ENCODE data around the gene PAIP2B.
A peak's percentile ranks its signal among the peaks of the same experiment; 100 is the strongest.
"Not testable (repeated sequence)": the region's sequence is repeated elsewhere in the genome, so short reads cannot be mapped to it uniquely, and the experiment has no call there.

Gene PAIP2B

GRCh38 chr2:71216501-71216900 lies 10.4 kb downstream of the PAIP2B start:
- DNase-seq (ENCODE audit: low read depth in 2 of 2), result no peak

- no peak for DNase-seq (ENCODE audit: low read depth in 2 of 2)
Measured at GRCh38 chr2:71215447-71215846, 11.5 kb downstream of the PAIP2B start.

GRCh38 chr2:71212336-71212735 lies 14.6 kb downstream of the PAIP2B start:
- no peak for DNase-seq (ENCODE audit: low read depth in 2 of 2)

GRCh38 chr2:71210292-71210691 lies 16.6 kb downstream of the PAIP2B start:
- no peak for DNase-seq (ENCODE audit: low read depth in 2 of 2)

GRCh38 chr2:71208756-71209155 lies 18.1 kb downstream of the PAIP2B start:
- no peak for DNase-seq (ENCODE audit: low read depth in 2 of 2)

GRCh38 chr2:71207601-71208000 lies 19.3 kb downstream of the PAIP2B start:
- no peak for DNase-seq (ENCODE audit: low read depth in 2 of 2)

- DNase-seq (ENCODE audit: low read depth in 2 of 2), result no peak
Measured at GRCh38 chr2:71206271-71206670, 20.6 kb downstream of the PAIP2B start.

GRCh38 chr2:71191570-71191943 lies 35.3 kb downstream of the PAIP2B start:
- no peak for DNase-seq (ENCODE audit: low read depth in 2 of 2)

- no peak for DNase-seq (ENCODE audit: low read depth in 2 of 2)
Measured at GRCh38 chr2:71190656-71191569, 36.0 kb downstream of the PAIP2B start.

GRCh38 chr2:71187589-71187988 lies 39.3 kb downstream of the PAIP2B start:
- no peak for DNase-seq (ENCODE audit: low read depth in 2 of 2)

- no peak for DNase-seq (ENCODE audit: low read depth in 2 of 2)
Measured at GRCh38 chr2:71186973-71187372, 39.9 kb downstream of the PAIP2B start.

GRCh38 chr2:71183306-71184115 lies 43.4 kb downstream of the PAIP2B start:
- DNase-seq (ENCODE audit: low read depth in 2 of 2), result not testable (repeated sequence)

- DNase-seq (ENCODE audit: low read depth in 2 of 2), result no peak
Measured at GRCh38 chr2:71181316-71181715, 45.6 kb downstream of the PAIP2B start.

GRCh38 chr2:71178836-71179235 lies 48.1 kb downstream of the PAIP2B start:
- DNase-seq (ENCODE audit: low read depth in 2 of 2), result not testable (repeated sequence)

GRCh38 chr2:71174207-71174606 lies 52.7 kb downstream of the PAIP2B start:
- no peak for DNase-seq (ENCODE audit: low read depth in 2 of 2)

- DNase-seq (ENCODE audit: low read depth in 2 of 2), result no peak
Measured at GRCh38 chr2:71173096-71173495, 53.8 kb downstream of the PAIP2B start.

GRCh38 chr2:71166812-71167211 lies 60.1 kb downstream of the PAIP2B start:
- no peak for DNase-seq (ENCODE audit: low read depth in 2 of 2)

- peak; percentile 34 to 56 for DNase-seq (ENCODE audit: low read depth in 2 of 2)
Measured at GRCh38 chr2:71157124-71157793, 69.6 kb downstream of the PAIP2B start.

- no peak for DNase-seq (ENCODE audit: low read depth in 2 of 2)
Measured at GRCh38 chr2:71156573-71156972, 70.3 kb downstream of the PAIP2B start.

- no peak for DNase-seq (ENCODE audit: low read depth in 2 of 2)
Measured at GRCh38 chr2:71155846-71156245, 71.1 kb downstream of the PAIP2B start.

GRCh38 chr2:71154798-71155197 lies 72.1 kb downstream of the PAIP2B start:
- DNase-seq (ENCODE audit: low read depth in 2 of 2), result peak; percentile 7 to 8

GRCh38 chr2:71154279-71154678 lies 72.6 kb downstream of the PAIP2B start:
- no peak for DNase-seq (ENCODE audit: low read depth in 2 of 2)

Data from stimulated activated CD8-positive, alpha-beta memory T cell treated with anti-CD3 and anti-CD28 coated beads, Interleukin-2, amount 100 ng/mL, for 48 hours (primary cell).